Activated CD8-positive, alpha-beta memory T cell treated with anti-CD3 and anti-CD28 coated beads, Interleukin-2, amount 50 U/mL, for 48 hours (primary cell): ENCODE measurements around the gene ADAMTS8.

Source experiments
- DNase-seq: peaks from one replicate; pipeline ENCODE4 v3.0.0-alpha.2; 2020

ADAMTS8 gene

DNA sequence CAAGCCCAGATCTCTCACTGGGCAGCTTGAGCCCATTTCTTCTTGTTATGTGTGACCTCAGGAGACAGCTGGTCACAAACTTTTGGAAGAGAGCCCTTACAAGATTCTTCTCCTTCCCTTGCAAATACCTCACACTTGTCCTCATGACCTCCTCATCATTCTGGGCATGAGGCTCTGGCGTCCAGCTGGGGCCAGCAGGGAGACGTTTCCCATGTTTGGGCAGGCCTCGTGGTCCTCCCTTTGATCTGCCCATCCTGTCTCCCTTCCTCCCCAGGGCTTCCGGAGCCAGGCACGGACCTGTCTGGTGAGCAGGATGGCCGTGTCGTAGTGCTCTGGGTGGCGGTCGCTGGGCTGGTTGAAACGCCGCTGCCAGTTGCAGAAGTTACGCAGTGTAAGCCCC lies 9.7 kb downstream of the ADAMTS8 start:
- no peak for DNase-seq

DNA sequence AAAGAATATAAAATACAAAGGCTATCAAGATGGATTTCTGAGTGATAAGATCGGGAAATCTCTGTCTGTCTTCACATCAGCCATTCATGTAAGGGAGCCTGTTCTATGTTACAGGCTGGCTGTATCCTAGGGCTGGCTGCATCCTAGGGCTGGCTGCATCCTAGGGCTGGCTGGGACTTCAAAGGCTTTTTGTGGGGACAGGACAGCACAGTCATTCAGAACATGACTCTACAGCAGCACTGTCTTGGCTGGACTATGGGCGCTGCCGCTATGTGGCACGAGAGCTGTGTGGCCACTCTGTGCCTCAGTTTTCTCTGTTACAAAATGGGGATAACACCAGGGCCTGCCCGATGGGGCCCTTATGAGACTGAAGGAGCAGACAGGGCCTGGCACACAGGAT lies 10.2 kb downstream of the ADAMTS8 start:
- no peak for DNase-seq

DNA sequence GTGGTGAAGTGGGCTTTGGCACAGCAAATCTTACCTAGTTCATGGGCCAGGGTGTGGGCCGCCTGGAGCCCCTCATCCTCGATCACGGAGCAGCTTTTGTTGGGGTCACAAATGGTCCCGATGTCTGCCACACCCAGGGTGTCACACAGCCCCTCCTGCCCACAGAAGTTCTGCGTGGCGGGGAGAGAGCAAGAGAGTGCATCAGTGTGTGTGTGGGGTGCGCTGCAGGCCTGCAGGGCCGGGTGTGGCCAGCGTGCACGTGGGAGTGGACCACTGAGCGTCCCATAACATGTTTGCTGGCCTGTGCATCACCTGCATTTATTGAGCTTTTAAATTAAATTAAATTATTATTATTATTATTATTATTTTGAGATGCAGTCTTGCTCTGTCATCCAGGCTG lies 11.5 kb downstream of the ADAMTS8 start:
- no peak for DNase-seq

DNA sequence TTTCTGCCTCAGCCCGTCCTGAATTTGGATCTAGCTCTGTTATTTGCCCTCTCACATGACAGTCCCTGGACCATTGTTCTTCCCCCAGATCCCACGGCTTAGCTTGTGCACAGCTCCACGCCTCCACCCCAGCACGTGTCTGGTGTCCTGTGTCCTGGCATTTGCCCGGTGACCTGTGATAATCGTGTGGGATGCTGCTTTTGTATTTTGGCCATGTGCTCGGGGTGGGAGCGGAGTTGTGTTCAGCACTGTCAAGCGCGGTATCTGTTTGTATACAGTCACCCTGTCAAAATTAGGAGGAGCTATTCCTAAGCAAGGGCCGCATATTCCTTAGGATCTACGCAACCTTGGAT lies 11.9 kb downstream of the ADAMTS8 start:
- DNase-seq, result no peak

DNA sequence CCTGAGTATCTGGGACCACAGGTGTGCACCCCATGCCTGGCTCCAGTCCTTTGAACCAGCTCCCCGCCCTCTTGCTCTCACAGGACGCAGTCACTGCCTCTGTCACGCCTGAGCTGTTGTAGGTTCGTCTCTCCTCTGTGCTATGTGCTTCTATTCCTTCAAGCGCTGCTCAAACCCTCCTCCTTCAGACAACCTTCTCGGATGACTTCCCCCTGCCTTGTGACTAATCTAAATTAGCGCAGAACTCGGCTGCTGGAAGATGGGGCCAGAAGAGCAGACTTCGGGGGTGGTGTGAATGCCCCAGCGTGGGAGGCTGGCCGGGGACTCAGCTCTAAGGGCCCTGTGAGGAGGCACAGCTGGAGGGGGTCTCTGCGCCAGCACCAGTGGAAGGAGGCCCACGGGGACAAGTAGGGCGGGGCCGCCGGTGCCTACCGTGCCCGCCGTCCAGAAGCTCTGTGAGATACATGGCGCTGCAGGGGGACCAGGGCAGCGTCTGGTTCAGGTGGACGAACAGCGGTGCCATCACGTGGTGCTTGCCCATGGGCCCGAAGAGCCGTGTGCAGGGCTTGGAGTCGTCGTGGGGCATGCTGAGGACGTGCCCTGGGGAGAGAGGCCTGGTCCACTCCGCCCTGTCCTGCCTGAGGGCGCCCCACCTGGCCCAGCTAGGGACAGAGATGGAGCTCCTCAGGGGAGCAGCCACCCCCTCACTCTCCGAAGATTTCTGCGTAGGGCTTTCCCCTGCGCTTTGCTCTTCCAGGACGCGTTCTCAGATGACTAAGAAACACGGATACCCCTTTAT lies 12.5 kb downstream of the ADAMTS8 start:
- DNase-seq, result no peak

DNA sequence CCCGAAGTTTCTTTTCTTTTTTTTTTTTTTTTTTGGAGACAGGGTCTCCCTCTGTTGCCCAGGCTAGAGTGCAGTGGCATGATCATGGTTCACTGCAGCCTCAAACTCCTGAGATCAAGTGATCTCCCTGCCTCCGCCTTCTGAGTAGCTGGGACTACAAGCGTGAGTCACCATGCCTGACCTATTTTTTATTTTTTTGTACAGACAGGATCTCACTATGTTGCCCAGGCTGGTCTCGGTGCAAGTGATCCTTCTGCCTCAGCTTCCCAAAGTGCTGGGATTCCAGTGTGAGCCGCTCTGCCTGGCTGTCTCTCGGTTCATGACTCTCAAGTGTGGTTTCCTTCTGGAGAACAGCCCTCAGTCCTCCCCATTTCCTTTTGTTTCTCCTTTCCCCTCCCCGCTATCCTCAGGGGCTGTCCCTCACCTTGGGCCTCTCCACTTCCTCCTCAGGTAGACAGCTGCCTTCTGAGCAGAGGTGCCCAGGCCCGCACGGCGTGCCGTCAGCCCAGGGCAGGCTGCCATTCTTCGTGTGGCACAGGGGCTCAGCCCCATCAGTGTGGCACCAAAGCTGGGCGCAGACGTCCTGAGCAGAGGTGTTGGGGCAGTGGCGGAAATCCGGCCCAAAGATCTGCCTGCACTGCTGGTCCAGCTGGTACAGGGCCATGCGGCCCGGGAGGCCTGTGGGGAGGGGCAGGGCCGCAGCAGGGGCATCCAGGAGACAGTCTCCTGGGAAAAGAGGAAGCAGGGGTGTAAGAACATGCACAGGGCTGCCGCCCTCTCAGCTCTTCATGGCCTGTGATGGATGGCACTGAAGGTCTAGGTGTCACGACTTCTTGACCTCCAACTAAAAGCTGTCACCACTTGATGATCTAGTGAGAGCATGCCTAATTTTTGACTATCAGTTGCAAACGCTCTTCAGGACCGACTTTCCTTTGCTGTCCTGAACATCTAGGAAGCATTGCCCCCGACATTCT lies 14.0 kb downstream of the ADAMTS8 start:
- DNase-seq, result no peak

DNA sequence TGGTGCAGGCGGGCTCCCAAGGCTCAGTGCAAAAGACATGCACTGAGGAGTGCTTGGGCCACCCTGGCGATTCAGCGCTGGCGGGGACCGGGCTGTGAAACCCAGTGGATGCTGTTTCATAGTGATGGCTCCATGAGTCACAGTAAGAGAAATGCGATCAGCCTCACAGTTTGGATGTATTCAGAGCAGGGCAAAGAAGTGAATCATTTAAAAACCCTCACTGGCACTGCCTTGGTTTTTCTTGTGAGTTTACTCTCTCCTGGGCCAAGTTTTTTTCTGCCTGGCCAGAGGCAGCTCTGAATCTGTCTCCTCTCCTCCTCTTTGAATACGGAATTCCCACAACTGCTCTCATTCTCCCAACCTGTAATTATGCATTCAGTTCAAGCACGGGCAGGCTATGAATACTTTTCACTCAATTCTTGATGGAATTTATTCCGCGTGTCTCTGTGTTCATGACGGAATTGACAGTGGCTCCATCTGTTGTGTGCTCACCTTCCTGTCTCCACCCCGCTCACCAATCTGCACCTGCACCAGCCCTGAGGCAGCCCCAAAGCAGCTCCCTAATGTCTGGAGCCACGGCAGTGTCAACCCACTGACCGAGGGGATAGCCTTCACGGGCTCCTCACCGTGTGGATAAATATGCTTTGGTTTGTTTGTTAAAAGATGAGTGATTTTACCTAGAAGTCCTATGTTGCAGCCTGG lies 14.9 kb downstream of the ADAMTS8 start:
- no peak for DNase-seq

DNA sequence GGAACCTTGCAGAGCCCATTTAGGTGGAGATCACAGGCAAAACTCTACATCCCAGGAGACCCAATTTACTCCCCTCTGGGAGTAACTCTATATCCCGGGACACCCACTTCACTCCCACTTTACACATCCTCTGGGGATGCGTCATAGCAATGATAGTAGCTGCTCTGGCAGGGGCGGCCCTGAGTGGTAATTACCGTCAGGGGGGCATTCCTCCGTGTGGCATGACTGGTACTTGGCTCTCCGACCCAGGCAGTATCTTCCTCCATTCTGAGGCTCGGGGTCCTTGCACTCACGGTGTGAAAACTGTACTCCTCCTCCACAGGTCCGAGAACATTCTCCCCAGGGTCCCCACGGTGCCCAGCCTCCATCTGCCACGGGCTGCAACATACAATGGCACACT lies 17.2 kb downstream of the ADAMTS8 start:
- no peak for DNase-seq

DNA sequence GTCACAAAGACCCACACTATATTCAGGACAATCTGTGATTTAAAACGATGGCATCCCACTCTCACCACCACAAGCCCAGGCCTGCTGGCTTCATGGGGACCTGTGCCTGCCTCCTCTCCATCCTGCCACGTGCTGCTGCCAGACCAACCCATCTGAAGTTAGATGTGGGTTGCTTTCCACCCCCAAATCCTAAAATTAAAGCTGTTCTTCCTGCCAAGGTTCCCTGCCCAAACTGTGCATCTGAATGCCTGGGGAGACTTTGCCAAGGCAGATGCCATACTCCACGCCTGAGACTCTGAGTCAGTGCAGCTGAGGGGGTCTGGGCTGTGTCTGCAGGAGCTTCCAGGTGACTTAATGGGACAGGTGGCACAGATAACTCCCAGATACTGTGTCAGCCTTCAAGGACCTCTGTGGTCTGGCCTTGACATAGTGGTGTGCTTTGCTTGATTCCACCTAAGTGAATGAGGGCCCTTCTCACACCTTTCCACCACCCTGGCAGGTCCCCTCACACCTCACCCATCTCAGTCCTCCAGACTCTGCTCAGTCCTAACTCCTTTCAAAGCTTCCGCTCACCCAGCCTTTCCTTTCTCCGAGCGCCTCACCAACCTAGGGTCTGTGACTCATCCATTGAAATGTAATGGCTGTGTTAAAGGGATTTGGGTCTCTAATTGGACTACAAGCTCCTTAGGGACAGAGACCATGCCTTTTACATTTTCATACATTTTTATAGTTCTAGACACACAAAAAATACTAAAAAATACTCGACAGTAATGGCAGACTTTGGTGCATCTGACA lies 18.6 kb downstream of the ADAMTS8 start:
- DNase-seq, result no peak

DNA sequence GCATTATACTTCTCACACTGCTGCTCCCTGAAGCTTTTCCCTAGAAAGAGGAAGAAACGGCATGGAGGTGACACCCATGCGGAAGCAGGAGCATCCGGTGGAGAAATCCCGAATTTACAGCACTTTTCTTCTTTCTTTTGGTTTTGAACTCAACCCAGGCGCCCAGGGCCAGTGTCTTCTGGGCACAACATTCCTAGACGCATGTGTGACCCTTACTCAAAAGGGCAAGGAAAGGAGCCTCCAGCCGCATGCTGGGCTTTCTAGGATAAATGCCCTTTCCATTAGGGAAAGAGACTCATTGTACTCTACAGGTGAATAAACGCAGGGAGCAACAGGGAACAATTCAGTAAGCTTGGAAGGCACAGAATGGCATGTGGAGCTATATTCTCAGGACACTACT lies 19.5 kb downstream of the ADAMTS8 start:
- DNase-seq, result no peak

DNA sequence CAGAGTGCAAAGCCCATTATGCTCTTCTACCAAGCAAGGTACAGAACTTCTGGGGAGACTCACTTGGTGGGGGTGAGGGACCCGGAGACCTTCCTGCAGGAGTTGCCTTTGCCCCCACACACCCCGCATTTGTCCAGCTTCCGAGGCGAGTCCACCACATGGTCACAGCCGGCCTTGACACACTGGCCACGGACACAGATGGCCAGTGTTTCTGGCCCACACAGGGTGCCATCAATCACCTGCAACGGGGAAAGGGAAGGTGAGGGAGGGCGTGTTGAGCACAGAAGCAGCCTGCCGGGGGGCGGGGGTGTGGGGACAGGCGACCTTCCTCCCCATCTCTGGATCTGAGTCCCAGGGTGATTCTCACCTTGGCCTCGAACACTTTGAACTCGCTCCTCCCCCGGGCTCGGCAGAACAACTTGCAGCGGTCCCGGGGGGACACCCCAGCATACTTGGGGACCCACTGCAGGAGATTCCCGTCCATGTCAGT lies 20.0 kb downstream of the ADAMTS8 start:
- DNase-seq, result no peak

DNA sequence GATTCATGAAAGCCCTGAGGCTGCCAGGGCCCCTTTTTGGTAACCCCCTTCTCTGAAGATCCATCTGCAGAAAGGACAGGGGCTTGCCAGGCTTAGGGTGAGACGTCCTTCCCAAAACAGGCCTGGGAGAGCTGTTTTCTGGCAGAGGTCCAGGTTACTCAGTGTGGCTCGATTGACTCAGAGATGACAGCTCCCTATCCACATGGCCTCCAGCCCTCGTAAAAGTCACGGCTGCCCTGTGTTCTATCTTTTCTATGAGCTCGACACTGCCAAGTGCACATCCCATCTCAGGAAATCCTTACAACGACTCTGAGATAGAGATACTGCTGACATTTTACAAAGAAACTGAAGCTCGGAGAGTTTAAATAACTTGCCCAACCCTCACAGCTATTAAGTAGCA lies 20.4 kb downstream of the ADAMTS8 start:
- DNase-seq, result no peak

DNA sequence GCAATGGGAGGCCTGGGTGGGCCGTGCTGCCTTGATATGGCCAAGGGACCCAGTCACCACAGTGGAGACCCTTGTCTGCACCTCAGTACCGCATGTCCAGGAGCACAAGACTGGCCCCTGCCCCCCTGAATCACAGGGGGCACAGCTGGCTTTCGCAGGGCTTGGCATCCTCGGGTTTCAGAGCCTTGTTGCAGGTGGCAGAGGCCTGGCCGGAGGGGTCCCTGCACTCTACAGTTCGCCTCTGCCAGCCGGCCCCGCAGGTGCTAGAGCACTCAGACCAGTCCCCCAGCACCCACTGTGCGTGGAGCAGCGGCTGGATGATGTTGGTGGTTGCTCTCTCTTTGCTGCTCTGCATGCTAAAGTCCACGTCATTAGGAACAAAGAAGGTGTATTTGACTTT lies 23.0 kb downstream of the ADAMTS8 start:
- DNase-seq, result no peak

DNA sequence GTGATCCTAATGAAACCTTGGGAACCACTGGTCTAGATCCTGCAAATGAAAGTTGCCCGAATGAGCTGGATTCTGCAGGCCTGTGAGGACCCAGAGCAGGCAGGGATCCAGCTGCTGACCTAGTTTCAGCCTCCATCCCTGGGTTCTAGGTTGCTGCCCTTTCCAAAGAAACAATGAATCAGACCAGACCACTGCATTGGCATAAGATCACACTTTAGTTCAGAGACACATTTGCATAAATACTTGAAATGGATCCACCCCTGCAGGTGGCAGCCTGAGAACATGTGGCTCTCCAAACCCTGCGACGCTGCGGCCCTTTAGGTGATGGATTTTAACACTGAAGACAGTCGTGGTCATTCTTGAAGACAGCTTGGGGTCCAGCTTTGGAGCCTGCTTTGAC lies 23.7 kb downstream of the ADAMTS8 start:
- no peak for DNase-seq

DNA sequence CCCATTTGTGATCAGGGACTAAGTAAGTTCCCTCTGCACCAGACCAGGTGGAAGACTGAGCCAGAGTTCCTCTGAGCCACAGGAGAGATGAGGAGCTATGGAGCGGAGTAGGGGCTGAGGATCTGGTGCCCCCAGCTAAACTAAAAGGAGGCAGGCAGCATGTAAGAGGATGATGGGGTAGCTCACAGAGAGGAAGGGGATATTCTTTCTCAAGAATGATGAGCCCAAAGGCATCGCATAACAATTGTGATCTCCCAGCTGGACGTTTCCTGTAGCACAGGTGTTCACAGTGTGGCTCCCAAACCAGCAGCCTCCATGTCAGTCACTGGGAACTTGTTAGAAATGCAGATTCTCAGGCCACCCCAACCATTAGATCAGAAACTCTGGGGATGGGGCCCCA lies 24.4 kb downstream of the ADAMTS8 start:
- DNase-seq, result no peak

DNA sequence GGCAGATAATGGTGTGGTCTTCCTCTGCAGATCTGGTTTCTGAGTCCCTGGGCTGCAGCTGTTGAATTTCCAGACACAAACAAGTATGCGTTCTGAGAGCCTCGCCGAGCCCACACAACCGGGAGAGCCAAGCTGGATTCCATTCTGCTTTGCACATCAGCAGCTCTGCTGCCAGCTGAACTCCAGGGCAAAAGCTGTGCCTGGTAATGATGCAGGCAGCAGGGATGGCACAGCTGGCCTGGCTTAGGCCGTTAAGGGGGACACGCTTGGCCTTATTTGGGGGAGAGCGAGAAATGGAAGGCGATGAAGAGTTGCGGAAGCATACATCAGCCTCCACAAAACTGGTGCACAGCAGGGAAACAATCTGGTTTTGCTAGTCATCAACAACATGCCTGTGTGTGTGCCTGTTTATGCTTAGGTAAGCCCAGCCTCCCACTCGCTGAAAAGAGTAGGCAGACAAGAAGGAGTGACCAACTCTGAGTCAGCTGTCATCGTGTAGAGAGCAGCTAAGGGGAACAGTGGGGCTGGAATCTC lies 25.1 kb downstream of the ADAMTS8 start:
- no peak for DNase-seq

DNA sequence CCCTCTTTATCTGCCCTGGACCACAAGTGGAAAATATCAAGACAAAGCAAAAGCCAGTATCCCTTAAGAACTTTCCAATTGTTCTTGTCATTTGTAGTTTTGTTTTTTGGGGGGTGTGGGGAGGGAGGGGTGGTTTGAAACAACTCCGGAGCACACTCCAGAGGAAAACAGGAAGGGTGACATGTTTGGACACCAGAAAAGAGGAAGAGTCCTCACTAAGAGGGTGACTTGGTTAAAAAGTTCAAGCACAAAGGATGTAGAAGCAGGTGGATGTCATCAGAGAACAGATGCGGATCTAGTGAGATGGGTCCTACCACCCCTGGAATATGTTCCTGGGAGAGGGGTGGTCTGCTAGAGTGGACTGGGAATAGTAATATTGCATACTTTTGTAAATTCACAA lies 25.8 kb downstream of the ADAMTS8 start:
- DNase-seq, result no peak

DNA sequence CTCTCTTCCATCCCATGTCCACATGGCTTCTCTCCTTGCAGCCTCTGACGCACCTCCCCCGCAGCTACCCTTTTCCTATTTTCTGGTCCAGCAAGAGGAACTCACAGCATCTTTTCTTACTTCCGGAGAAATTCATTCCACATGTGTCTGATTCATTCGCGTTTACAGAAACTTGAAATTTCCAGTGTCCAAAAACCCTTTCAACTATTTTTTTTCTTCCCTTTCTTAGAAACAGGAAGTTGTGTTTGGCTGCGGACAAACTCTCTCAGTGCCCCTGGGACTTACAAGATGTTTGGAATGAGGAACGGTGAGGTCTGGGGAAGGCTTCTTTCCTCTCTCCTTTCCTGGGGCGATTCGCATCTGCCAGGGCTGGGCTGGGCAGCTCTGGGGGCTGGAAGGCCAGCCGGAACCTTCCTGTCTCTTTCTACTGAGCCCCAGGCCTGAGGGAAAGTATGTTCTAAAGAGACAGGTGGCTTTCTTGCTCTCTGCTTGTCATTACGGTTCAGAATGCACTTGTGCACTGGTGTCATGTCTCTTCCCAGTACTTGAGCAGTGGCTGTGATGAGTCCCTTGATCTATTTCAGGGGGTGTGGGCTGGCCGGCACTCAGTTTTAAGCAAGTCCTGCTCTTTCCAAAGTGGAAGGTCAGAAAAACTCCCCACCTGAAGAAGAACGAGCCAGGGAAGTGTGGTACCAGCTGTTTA lies 27.5 kb downstream of the ADAMTS8 start:
- DNase-seq, result no peak

DNA sequence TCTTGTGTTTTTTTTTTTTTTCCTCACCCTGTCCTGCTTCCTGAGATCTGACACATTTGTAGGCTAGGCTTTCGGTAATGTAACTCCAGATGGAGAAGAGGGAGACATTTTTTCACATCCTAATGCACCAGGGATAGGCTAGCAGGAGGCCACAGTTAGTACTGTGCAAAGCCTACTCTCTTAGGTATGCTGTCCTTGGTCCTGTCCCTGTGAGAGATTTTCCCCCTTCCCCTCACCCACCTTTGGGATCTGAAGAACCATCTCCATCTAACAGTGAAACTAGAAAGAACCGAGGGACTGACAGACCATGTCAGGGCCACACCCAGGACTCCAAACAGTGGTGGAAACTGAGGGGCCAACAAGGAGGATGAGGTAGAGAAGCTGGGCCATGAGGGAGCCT lies 29.2 kb downstream of the ADAMTS8 start:
- no peak for DNase-seq

DNA sequence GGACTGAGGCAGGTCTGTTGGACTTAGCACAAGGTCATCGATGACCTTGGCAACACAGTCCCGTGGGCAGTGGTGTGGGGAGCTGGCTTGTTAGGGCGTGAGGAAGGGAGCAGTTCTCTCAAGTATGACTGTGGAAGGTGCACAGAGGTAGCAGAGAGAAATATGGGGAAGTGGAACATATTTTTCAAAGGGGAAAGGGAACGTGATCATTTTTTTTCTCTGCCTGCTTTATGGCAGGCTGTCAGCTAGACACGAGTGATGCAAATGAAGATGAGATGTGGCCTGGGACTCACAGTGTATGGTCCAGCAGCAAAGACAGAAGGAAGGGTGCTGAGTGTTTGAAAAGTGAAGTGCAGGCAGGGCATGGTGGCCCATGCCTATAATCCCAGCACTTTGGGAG lies 30.6 kb downstream of the ADAMTS8 start:
- no peak for DNase-seq

DNA sequence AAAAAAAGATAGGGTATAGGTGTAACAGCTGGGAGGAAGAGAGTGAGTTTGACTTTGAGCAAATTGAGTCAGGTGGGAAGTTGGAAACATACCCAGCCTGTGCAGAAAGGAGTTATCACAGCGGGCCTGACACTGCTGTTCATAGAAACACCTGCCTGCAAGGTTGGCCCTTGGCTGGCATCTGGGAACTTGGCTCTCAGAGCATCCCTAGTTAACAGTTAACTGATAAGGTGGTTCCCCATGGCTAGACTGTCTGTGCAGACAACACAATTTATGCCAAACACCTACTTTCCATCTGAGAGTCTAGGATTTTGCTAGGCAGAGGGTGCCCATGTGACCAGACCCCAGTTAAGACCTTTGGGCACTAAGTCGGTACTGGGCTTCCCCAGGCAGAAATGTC lies 31.4 kb downstream of the ADAMTS8 start:
- DNase-seq, result no peak

DNA sequence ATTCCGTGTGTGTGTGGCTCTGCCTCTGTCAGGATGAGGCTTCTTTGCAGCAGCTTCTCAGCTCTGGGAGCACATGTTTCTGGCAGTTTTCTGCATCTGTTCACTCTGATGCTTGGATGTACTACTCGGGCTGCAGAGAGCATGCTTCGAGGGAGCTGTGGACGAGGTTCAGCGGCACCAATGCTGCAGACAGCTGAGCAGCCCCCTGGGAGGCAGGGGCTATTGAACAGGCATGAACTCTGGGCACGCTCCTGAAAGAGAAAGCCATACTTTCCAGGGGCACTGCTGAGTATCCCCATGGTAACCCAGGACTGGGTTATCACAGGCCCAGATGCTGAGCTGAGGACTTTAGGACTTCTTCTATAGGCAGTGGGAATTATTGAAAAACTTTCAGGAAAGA lies 33.8 kb downstream of the ADAMTS8 start:
- no peak for DNase-seq
